Right lobe of liver (tissue), 6 donors: Measurements from ENCODE around the gene TPM3. TPM values are rescaled to one million over a fixed set of nuclear protein-coding genes. Genes with fewer than 3 reads are reported as not detected.
"Not testable (repeated sequence)": the region's sequence is repeated elsewhere in the genome, so short reads cannot be mapped to it uniquely, and the experiment has no call there.

Source experiments
- ATAC-seq, 4 donors: fragments of 200-7000 bp; cut with Tn5 transposase; one replicate each; pipeline ENCODE4 v1.9.1; 2020; ENCODE audit warnings: mild to moderate bottlenecking in 4 of 4, moderate library complexity in 4 of 4
- DNase-seq, 3 donors: peaks; one replicate each; pipeline ENCODE4 v3.0.0-alpha.2; 2020
- H3K27ac ChIP-seq, 3 donors: fragments of 200-600 bp; one replicate each; pipeline ENCODE4 v1.8.0; 2022
- H3K27me3 ChIP-seq, 2 donors: fragments of 200-600 bp; one replicate each; pipeline ENCODE4 v1.8.0; 2022
- H3K36me3 ChIP-seq, 4 donors: fragments of 200-600 bp; sonication (generic) in 1 of 4; one replicate each; pipeline versions ENCODE4 v1.5.1 to v1.8.0; 2017 to 2022; ENCODE audit warnings: control low read depth in 1 of 4
- H3K4me1 ChIP-seq, 4 donors: fragments of 200-600 bp; sonication (generic) in 1 of 4; one replicate each; pipeline versions ENCODE4 v1.5.1 to v1.8.0; 2017 to 2022; ENCODE audit warnings: control low read depth in 1 of 4
- H3K4me3 ChIP-seq, 3 donors: fragments of 200-600 bp; one replicate each; pipeline ENCODE4 v1.8.0; 2022
- H3K9me3 ChIP-seq, 4 donors: fragments of 200-600 bp; sonication (generic) in 1 of 4; one replicate each; pipeline versions ENCODE4 v1.5.1 to v1.8.0; 2017 to 2022; ENCODE audit warnings: control low read depth in 1 of 4
- CTCF ChIP-seq, 4 donors: fragments of 200-600 bp in 3 of 4; fragments of 450-650 bp in 1 of 4; IDR thresholded peaks; one replicate each; pipeline versions ENCODE4 v1.5.1 to v1.8.0; 2016 to 2022; ENCODE audit warnings: antibody characterized with exemption in 4 of 4, mild to moderate bottlenecking in 2 of 4
- POLR2A ChIP-seq: fragments of 450-650 bp; IDR thresholded peaks from one replicate; pipeline ENCODE4 v1.6.1; 2017; ENCODE audit warnings: antibody characterized with exemption, mild to moderate bottlenecking
- WGBS: methylation state at CpG from one replicate; pipeline ENCODE4 v1.1.6; 2018; ENCODE audit warnings: low coverage, low lambda C conversion rate; ENCODE audit not compliant: insufficient coverage; ENCODE audit errors: missing lambda C conversion rate; 5-methylcytosine and 5-hydroxymethylcytosine counted together
- intact Hi-C, 2 donors: fragments of 100-400 bp; cut with DNase I; formaldehyde crosslinking; loops; one replicate each; pipeline versions ENCODE4 v1.11.2 to v1.14.1; 2022
- total RNA-seq, 6 experiments: library from RNA; depleted of rRNA in 2 of 6; stranded (reverse); fragments of >200 nt in 2 of 6; fragmentation: NEBNext Ultra II Directional in 3 of 6; extraction: Animal tissue kit (Norgen Biotek cat#: 25700) in 3 of 6; gene quantifications; one replicate each; pipeline versions ENCODE4 v1.1.0 to v1.2.4, GENCODE V29; 2016 to 2023
- donor health status: DM: no; HTN: yes; CAD: no.
- donor health status: DM: no; HTN: no; CAD: no.
- donor health status: DM: no; HTN: no; CAD: no.
- donor health status: DM: no; HTN: yes; CAD: no.
- donor health status: DM: no; HTN: yes; CAD: no.

TPM3 gene
- total RNA-seq, 6 experiments from 2014 or later = 76.3 to 189 (median 120) TPM

- Histone ChIP-seq H3K4me3 (peak overlapping the region in 1 of 3 donors; percentile 30), H3K36me3 (peaks cover 5 to 63% (median 25%) of the 10 kb centered on the region in 4 donors), H3K4me1 (peaks cover 0 to 49% (median 20%) of the 10 kb centered on the region in 4 donors), H3K9me3 (no peaks in the 10 kb centered on the region), H3K27ac (peak overlapping the region in 2 of 3 donors; percentile 75 to 89), H3K27me3 (no peaks in the 10 kb centered on the region)
- DNase-seq (no peak), ATAC-seq (peak; percentile 87 to 94 (median 92))
- no peak for TF ChIP-seq POLR2A
- TF ChIP-seq CTCF (IDR thresholded peaks at IDR 0.05) = no peak
- intact Hi-C loops = no loop called here
- WGBS = 41% methylated on average over 2 of the region's 2 CpGs
These were observed 45.5 kb upstream of the TPM3 start for GRCh38 chr1:154237435-154237834.

GRCh38 chr1:154236855-154237254, 45.0 kb upstream of the TPM3 start:
- H3K4me1 ChIP-seq = peaks cover 0 to 49% (median 20%) of the 10 kb centered on the region in 4 donors
- ATAC-seq = peak; percentile 10 to 74 (median 60)
- 28% methylated on average over 4 of the region's 4 CpGs for WGBS

GRCh38 chr1:154233127-154233526, 41.2 kb upstream of the TPM3 start:
- 100% methylated on average over 3 of the region's 12 CpGs for whole genome bisulfite sequencing
- peaks cover 0 to 80% (median 28%) of the 10 kb centered on the region in 4 donors for H3K36me3 ChIP-seq
- H3K27ac ChIP-seq, intact Hi-C loops, H3K4me3 ChIP-seq, ATAC-seq, DNase-seq, H3K27me3 ChIP-seq, H3K9me3 ChIP-seq: not testable (repeated sequence)
- peaks cover 0 to 26% (median 11%) of the 10 kb centered on the region in 4 donors for H3K4me1 ChIP-seq

More at GRCh38 chr1:154236855-154237254, 45.0 kb upstream of the TPM3 start:
- Histone ChIP-seq H3K36me3 (peaks cover 5 to 63% (median 23%) of the 10 kb centered on the region in 4 donors), H3K4me3 (peak overlapping the region in 1 of 3 donors; percentile 6), H3K27ac (peak overlapping the region in 2 of 3 donors; percentile 75 to 89), H3K27me3 (no peaks in the 10 kb centered on the region), H3K9me3 (no peaks in the 10 kb centered on the region)
- TF ChIP-seq CTCF (IDR thresholded peaks at IDR 0.05) (no peak), POLR2A (no peak)
- DNase-seq = no peak
- intact Hi-C loops = no loop called here

- H3K4me3 ChIP-seq, H3K27ac ChIP-seq, ATAC-seq, H3K27me3 ChIP-seq, H3K4me1 ChIP-seq, intact Hi-C loops, H3K9me3 ChIP-seq, DNase-seq: not testable (repeated sequence)
- peaks cover 0 to 94% (median 32%) of the 10 kb centered on the region in 4 donors for H3K36me3 ChIP-seq
- no CpG with 5 or more reads among the region's 3 CpGs for WGBS
These were observed 39.2 kb upstream of the TPM3 start for GRCh38 chr1:154231112-154231511.

- TF ChIP-seq POLR2A (no peak), CTCF (IDR thresholded peaks at IDR 0.05) (no peak)
- Histone ChIP-seq H3K4me1 (peaks cover 0 to 28% (median 9%) of the 10 kb centered on the region in 4 donors), H3K4me3 (no peak overlapping the region), H3K27me3 (no peaks in the 10 kb centered on the region), H3K27ac (no peak overlapping the region), H3K9me3 (no peaks in the 10 kb centered on the region), H3K36me3 (peaks cover 0 to 54% (median 20%) of the 10 kb centered on the region in 4 donors)
- 100% methylated on average over 2 of the region's 2 CpGs for WGBS
- intact Hi-C loops = no loop called here
- ATAC-seq (no peak), DNase-seq (no peak)
These were observed 33.5 kb upstream of the TPM3 start for GRCh38 chr1:154225370-154225769.
